ENCODE measurements around the gene MET.
"Not testable (repeated sequence)": the region's sequence is repeated elsewhere in the genome, so short reads cannot be mapped to it uniquely, and the experiment has no call there.

MET gene

GRCh38 chr7:116698930-116699721 lies 27.1 kb downstream of the MET start:
- DNase-seq = no peak

GRCh38 chr7:116699722-116700120 lies 27.7 kb downstream of the MET start:
- DNase-seq = no peak

GRCh38 chr7:116702046-116702785 lies 30.2 kb downstream of the MET start:
- no peak for DNase-seq

GRCh38 chr7:116704650-116705228 lies 32.7 kb downstream of the MET start:
- no peak for DNase-seq

GRCh38 chr7:116705419-116705818 lies 33.4 kb downstream of the MET start:
- no peak for DNase-seq

GRCh38 chr7:116706668-116707126 lies 34.7 kb downstream of the MET start:
- no peak for DNase-seq

GRCh38 chr7:116707289-116707688 lies 35.3 kb downstream of the MET start:
- no peak for DNase-seq

GRCh38 chr7:116708248-116708647 lies 36.3 kb downstream of the MET start:
- no peak for DNase-seq

GRCh38 chr7:116708861-116709260 lies 36.9 kb downstream of the MET start:
- no peak for DNase-seq

GRCh38 chr7:116709336-116709735 lies 37.3 kb downstream of the MET start:
- no peak for DNase-seq

- DNase-seq = no peak
Measured at GRCh38 chr7:116710764-116711452, 38.9 kb downstream of the MET start.

- DNase-seq = no peak
Measured at GRCh38 chr7:116711790-116712189, 39.8 kb downstream of the MET start.

- no peak for DNase-seq
Measured at GRCh38 chr7:116713500-116713899, 41.5 kb downstream of the MET start.

- DNase-seq = no peak
Measured at GRCh38 chr7:116713918-116714317, 41.9 kb downstream of the MET start.

- no peak for DNase-seq
Measured at GRCh38 chr7:116715077-116715476, 43.1 kb downstream of the MET start.

GRCh38 chr7:116717137-116717536 lies 45.1 kb downstream of the MET start:
- DNase-seq = no peak

- DNase-seq = not testable (repeated sequence)
Measured at GRCh38 chr7:116723959-116724529, 52.0 kb downstream of the MET start.

GRCh38 chr7:116724560-116725231 lies 52.7 kb downstream of the MET start:
- DNase-seq = no peak

GRCh38 chr7:116726149-116726548 lies 54.2 kb downstream of the MET start:
- no peak for DNase-seq

GRCh38 chr7:116726713-116727431 lies 54.9 kb downstream of the MET start:
- DNase-seq = no peak

GRCh38 chr7:116727432-116728009 lies 55.5 kb downstream of the MET start:
- DNase-seq = no peak

Measured in CD4-positive, alpha-beta T cell treated with Interleukin-10 for 1 hour (primary cell).